ENCODE data around the gene SLC46A3.
"Not testable (repeated sequence)": the region's sequence is repeated elsewhere in the genome, so short reads cannot be mapped to it uniquely, and the experiment has no call there.

SLC46A3 gene, protein sequence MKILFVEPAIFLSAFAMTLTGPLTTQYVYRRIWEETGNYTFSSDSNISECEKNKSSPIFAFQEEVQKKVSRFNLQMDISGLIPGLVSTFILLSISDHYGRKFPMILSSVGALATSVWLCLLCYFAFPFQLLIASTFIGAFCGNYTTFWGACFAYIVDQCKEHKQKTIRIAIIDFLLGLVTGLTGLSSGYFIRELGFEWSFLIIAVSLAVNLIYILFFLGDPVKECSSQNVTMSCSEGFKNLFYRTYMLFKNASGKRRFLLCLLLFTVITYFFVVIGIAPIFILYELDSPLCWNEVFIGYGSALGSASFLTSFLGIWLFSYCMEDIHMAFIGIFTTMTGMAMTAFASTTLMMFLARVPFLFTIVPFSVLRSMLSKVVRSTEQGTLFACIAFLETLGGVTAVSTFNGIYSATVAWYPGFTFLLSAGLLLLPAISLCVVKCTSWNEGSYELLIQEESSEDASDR

DNA sequence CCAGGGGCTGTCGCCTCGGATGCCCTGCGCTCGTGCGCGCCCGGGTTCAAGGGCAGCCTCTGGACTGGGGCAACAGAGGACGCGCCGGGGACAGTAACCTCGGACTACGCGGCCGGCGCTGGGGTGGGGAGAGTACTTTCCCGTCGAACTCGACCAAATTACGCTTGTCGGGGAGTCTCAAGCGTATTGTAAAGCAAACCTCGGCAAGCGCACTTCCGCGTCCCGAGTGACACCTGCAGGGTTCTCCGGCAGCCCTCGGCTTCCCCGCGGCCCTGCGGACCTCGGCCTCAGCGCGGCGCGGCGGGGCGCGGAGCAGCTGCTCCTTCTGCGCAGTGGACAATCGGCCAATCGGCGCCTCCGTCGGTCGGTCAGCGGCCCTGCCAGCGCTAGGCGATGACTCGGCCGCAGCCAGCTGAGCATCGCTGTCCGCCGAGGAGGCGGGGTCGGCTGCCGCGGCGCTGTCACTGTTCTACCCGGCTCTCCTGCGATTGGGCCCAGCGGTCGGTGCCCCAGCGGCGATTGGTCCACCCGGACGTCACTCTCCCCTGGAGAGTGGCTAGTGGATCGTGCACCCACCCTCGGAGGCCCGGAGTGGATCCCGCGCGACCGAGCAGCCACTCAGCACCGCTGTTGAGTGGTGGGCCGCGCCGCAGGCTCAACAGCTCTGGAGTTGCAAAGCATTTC is at the start of gene SLC46A3:
Gene SLC46A3 (minus strand): TSS at position 428 of the 684 bp plus-strand sequence. CDS start 972 bp downstream, outside the sequence.
- peak; percentile 96 for DNase-seq
- in situ Hi-C loops (cut with MboI; ENCODE audit: low pct_unique_long_range_greater_than_20kb, low sequenced_read_pairs): no loop called here

DNA sequence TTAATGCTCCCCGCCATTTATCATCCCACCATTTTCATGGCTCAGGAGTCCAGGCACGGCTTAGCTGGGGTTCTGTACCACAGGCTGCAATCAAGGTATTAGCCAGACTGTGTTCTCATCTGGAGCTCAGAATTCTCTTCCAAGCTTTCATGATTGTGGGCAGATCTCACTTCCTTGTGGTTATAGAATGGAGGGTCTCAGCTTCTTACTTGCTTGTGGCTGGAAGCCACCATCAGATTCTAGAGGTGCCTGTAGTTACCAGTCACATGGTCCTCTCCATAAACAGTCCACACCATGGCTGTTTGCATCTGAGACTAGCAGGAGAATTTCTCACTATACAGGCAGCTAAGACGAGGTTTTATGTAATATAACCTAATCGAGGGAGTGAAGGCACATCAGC is 45.1 kb upstream of the SLC46A3 start:
- in situ Hi-C loops (cut with MboI; ENCODE audit: low pct_unique_long_range_greater_than_20kb, low sequenced_read_pairs): no loop called here
- DNase-seq: no peak

DNA sequence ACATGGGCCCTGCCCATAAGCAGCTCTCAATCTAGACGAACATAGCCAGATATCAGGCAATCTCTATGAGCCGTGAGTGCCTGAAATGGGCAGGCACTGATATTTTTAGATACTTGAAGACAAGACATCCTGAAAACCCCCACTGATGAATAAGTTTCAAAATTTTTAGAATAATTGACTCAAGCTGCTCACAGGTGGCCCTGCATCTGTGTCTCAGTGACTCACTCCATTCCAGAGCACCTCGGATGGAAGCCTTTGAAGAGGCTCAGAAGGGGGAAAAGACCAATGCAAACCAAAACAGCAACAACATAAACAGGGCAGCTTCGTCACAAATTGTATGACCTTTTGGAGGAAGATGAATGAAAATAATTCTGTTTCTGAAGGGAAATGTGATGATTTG is 42.8 kb upstream of the SLC46A3 start:
- no peak for DNase-seq
- in situ Hi-C loops (cut with MboI; ENCODE audit: low pct_unique_long_range_greater_than_20kb, low sequenced_read_pairs): no loop called here

DNA sequence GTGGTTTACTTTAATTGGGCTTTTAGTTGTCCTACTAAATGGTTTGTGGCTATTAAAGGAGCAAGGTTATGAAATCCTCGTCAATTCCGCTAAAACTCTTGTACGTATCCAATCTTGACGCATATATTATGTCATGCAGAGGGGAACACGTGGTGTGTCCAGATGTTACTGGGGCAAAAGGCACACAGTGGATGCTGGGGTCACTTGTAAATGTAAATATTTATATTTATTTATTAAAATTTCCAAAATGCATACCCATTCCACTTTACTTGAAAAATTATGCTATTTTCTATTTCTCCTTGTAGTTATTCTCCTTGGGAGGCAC is 36.7 kb upstream of the SLC46A3 start:
- in situ Hi-C loops (cut with MboI; ENCODE audit: low pct_unique_long_range_greater_than_20kb, low sequenced_read_pairs): no loop called here
- DNase-seq: no peak

DNA sequence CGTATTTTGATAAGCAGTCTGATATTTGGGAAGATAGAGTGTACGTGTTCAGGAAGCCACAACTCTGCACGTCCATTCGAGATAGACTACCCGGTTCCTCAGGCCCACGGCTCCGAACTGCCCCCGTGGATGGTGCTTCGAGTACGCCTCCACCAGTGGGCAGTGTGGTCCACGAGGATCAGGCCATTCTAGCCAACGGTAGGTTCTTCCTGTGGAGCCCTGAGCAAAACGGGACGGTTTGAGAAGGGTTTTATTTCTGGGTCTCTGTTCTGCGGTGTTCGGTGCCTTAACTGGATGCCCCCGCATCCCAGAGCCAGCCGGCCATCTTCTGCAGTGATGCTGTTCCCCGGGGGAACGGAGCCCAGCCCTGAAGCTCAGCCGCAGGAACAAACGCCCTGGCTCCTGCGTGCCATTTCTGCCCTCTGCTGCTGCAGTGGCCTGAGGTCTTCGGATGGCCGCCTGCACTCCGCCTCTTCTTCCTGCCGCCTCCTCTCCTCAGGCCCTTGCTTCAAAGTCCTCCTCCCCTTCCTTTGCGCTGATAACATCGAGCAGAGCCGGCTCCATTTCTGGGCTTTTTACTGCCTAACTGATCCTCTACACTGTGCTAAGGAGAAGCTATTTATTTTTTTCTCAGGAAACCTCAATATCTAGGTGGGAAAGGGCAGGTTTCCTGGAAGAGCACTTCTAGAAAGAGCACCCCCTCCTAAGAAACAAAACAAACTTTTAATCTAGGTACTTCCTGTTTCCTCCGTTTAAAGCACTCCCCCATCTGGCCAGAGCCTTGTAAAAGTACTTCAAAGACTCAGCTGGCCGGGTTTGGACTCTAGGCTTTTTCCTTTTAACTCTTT is 36.2 kb upstream of the SLC46A3 start:
- peak; percentile 97 for DNase-seq
- in situ Hi-C loops (cut with MboI; ENCODE audit: low pct_unique_long_range_greater_than_20kb, low sequenced_read_pairs): no loop called here

DNA sequence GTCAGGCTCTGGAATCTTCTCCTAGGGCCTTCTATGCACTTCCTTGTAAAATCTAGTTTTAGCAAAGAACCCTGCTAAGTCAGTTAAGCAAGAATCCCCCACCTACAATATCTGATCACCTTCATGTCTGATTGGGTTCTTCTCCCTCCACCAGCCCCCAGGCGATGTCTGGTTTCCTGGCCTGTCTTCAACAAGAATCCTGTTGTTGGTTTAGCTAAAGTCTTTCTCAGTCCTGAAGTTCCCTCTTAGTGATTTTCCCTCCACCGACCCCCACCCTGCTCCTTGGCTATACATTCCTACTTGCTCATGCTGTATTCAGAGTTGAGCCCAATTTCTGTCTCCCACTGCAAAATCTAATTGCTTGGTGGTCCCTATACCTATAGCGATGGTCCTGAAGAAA is 35.2 kb upstream of the SLC46A3 start:
- in situ Hi-C loops (cut with MboI; ENCODE audit: low pct_unique_long_range_greater_than_20kb, low sequenced_read_pairs): no loop called here
- peak; percentile 11 for DNase-seq

DNA sequence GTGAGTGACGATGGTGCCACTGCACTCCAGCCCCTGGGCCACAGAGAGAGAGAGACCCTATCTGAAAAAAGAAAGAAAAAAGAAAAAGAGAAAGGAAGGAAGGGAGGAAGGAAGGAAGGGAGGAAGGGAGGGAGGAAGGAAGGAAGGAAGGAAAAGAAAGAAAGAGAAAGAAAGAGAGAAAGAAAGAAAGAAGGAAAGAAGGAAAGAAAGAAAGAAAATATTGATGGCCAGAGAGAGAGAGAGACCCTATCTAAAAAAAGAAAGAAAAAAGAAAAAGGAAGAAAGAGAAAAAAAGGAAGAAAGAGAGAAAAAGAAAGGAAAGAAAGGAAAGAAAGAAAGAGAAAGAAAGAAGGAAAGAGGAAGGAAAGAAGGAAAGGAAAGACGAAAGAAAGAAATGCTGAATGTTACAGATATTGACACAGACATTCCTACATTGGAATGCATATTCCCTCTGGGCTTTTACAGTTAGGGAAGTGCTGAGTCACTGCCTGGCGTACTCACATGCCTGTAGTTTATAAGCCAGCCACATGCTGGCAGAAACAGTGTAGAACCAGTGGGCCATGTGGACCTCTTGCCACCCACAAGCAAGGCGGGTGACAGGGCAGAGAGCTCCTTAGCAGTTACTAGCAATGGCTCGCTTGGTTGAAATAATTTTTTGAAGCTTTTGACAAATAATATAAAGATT is 34.6 kb upstream of the SLC46A3 start:
- DNase-seq: peak; percentile 55
- in situ Hi-C loops (cut with MboI; ENCODE audit: low pct_unique_long_range_greater_than_20kb, low sequenced_read_pairs): no loop called here

DNA sequence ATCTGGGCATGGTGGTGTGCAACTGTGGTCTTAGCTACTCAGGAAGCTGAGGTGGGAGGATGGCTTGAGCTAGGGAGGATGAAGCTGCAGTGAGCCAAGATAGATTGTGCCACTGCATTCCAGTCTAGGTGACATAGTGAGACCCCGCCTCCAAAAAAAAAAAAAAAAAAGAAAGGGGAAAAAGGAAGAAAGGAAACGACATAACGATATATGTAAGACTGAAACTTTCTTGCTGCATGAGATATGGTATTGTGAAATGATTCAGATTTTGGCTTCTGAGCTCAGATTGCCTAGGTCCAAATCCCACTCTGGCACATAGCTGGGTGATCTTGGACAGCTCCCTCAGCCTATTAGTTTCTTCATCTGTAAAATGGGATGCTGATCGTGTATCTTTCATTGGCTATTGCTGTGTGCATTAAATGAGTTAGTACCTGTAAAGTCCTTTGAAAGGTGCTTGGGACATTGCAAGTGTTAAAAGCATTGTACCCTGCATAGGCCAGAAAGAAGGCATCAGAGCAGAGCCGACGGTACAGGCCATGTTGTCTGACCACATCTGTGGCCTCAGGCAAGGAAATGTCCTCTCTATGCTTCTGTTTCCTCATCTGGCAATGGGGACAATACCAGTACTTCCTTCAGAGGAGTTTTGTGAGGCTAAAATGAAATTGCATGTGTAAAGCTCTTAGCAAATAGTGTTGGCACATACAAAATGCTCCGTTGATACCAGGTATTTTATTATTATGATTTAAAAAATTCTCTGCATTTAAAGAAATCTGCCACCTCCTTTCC is 32.6 kb upstream of the SLC46A3 start:
- peak; percentile 65 for DNase-seq
- in situ Hi-C loops (cut with MboI; ENCODE audit: low pct_unique_long_range_greater_than_20kb, low sequenced_read_pairs): no loop called here

DNA sequence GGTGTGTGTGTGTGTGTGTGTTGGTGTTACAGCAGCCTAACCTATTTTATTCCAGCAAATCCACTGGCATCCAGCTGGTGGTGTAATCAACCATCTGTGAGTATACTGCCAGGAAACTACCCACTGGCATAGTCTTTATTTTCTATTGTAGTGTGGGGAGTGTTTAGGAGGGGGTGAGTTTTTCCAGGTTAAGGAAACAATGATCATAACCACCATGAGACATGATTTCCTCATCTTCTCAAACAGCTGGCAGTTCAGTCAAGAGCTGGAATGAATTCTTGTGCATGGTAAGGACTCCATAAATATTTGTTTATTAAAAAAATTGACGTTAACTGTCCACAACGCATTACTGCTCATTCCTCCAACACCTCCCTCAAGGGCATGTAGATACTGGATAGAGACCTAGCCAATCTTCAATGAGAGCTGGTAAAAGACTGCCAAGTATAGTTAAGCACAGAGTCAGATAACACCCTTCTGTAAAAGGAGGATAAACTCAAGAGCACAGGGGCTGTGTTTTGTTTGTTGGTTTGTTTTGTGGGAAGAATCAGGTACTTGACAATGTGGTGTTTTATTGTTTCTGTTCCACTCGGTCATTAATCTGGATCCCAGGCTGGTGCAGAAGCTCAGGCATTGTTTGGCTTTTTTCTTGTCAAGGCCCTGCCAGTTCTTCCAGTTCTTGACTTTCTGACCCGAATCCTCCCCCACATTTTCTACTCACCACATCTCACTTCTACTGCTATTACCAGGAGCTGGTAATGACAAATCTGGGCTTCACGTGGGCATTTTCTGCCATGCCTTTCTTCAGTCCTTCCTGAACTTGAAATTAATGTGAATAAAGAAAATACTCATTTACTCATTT is 31.6 kb upstream of the SLC46A3 start:
- DNase-seq: peak; percentile 27
- in situ Hi-C loops (cut with MboI; ENCODE audit: low pct_unique_long_range_greater_than_20kb, low sequenced_read_pairs): no loop called here

DNA sequence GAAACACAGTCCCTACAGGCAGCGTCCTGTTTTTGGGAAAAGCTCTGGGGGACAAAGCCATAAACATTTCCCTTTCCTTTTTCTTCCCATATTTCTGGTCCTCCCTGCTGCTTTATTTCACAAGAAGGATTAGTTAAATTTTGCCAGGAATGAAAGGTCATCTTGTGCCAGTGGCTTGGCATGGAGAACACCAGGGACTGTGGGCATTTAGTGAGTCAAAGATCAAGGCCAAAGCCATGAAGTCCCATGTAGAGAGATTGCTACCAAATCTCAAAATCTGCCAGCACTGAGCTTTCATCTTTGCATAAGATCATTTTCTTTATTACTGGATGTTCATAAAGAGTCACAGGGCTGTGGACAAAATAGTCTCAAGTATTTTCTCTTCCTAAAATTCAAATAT is 29.1 kb upstream of the SLC46A3 start:
- no peak for DNase-seq
- in situ Hi-C loops (cut with MboI; ENCODE audit: low pct_unique_long_range_greater_than_20kb, low sequenced_read_pairs): no loop called here

DNA sequence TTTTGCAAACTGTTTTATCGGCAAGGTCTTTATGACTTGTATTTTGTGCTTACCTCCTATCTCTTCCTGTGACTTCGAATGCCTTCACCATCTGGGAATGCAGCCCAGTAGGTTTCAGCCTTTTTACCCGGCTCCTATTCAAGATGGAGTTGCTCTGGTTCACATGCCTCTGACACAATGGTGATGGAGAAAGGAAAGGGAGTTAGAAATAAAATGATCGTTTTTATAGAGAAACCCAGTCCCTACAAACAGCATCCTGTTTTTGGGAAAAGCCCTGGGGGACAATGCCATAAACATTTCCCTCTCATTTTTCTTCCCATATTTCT is 27.5 kb upstream of the SLC46A3 start:
- in situ Hi-C loops (cut with MboI; ENCODE audit: low pct_unique_long_range_greater_than_20kb, low sequenced_read_pairs): no loop called here
- no peak for DNase-seq

DNA sequence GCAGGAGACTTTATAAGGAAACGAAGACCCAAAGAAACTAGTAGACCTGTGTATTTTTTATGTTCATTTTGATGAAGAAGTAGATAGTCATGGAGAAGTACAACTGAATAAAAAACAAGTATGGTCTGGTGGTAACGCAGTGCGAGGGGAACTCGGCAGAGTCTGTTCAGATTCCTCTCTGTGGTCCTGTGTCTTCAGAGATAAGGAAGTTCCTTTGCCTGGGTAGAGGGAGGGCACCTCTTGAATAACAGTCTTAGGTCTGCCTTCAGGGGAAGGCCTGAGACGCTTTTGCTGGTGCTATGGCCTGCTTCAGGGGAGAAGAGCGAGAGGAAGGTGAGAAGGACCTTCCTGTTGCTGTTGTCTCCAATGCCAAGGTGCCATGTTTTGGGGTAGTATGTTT is 25.9 kb upstream of the SLC46A3 start:
- in situ Hi-C loops (cut with MboI; ENCODE audit: low pct_unique_long_range_greater_than_20kb, low sequenced_read_pairs): no loop called here

DNA sequence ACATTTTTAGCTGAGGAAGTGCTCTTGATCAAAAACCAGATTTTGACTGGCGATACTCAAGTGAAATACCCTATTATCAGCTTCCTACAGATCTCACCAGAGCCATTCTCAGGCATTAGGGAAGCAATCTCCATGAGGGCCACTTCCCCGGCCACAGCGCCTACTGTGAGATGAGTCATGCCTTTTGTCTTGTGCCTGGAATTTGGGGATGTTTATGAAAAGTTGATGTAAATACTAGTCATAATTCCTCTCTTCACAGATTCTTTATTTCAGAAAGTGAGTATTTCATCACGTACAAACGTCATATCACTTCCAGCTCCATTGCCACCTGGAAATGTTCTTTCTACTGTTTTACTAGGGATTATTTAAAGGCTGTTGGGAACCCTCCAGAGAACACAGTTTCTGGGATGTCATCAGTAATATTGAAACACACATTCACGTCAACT is 25.3 kb upstream of the SLC46A3 start:
- DNase-seq: peak; percentile 52
- in situ Hi-C loops (cut with MboI; ENCODE audit: low pct_unique_long_range_greater_than_20kb, low sequenced_read_pairs): no loop called here

More for the DNA sequence above, 25.9 kb upstream of the SLC46A3 start:
- peak; percentile 72 for DNase-seq

DNA sequence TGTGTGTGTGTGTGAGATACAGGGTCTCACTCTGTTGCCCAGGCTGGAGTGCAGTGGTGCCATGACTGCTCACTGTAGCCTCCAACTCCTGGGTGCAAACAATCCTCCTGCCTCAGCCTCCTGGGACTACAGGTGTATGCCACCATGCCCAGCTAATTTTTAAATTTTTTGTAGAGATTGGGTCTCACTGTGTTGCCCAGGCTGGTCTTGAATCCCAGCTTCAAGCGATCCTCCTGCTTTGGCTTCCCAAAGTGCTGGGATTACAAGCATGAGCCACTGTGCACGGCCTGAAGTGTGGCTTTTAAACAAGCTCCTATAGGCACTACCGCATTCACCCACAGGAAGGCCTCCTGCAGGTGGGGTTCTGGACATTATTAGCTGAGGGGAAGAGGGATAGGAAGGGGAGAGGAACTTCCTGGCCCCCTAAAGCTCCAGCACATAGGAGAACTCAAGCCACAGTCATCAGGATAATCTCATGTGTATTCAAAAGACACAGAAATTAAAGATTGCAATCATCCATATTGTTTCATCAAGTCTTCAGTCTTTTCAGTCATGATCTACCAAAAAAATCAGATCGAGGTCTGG is 24.8 kb upstream of the SLC46A3 start:
- in situ Hi-C loops (cut with MboI; ENCODE audit: low pct_unique_long_range_greater_than_20kb, low sequenced_read_pairs): no loop called here
- DNase-seq: no peak

DNA sequence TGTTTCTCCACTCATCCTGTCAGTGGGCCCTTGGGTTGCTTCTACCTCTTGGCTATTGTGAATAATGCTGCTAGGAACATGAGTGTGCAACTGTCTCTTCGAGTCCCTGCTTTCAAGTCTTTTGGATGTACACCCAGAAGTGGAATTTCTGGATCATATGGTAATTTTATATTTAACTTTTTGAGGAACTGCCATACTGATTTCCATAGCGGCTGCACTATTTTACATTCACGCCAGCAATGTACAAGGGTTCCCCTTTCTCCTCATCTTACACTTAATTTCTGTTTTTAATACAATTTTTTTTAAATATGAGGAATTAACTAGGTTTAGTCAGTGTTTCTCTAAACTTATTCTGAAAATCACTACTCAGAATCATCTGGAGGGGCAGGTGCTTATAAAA is 24.2 kb upstream of the SLC46A3 start:
- in situ Hi-C loops (cut with MboI; ENCODE audit: low pct_unique_long_range_greater_than_20kb, low sequenced_read_pairs): no loop called here
- no peak for DNase-seq

DNA sequence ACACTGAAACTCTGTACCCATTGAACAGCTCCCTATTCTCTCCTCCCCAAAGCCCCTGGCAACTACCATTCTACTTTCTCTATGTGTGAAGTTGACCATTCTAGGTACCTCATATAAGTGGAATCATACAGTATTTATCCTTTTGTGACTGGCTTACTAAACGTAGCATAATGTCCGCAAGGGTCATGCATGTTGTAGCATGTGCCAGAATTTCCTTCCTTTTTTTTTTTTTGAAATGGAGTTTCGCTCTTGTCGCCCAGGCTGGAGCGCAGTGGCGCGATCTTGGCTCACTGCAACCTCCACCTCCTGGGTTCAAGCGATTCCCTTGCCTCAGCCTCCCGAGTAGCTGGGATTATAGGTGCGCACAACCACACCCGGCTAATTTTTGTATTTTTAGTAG is 23.7 kb upstream of the SLC46A3 start:
- DNase-seq; in situ Hi-C loops (cut with MboI; ENCODE audit: low pct_unique_long_range_greater_than_20kb, low sequenced_read_pairs): not testable (repeated sequence)

DNA sequence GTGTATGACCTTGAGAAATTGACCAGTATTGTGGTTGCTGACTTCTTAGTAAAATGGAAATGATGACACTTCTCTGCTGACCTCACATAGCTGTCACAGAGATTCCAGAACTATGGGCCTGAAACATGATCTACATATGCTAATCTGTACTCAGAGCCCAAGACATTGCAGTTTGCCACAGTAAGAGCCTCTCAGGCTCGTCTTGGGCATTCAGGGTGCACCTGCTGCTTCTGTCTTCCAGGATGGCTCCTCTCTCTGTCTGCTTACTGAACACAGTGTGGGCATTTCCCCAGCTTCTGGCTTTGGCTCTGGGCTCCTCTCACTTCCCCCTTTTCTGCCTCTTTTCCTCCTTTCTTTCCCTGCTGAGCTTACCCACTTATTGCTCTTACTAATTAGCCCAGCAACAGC is 22.3 kb upstream of the SLC46A3 start:
- DNase-seq: peak; percentile 24
- in situ Hi-C loops (cut with MboI; ENCODE audit: low pct_unique_long_range_greater_than_20kb, low sequenced_read_pairs): no loop called here
